Activated T-cell treated with anti-CD3 and anti-CD28 coated beads for 1 hour (primary cell): Measurements from ENCODE around the gene CLSTN2.

Source experiments
- DNase-seq: peaks from one replicate; pipeline ENCODE4 v3.0.0-alpha.2; 2020; ENCODE audit warnings: low read depth

The CLSTN2 gene

GRCh38 chr3:140597364-140597763 lies 662.4 kb downstream of the CLSTN2 start:
- DNase-seq: no peak

DNA sequence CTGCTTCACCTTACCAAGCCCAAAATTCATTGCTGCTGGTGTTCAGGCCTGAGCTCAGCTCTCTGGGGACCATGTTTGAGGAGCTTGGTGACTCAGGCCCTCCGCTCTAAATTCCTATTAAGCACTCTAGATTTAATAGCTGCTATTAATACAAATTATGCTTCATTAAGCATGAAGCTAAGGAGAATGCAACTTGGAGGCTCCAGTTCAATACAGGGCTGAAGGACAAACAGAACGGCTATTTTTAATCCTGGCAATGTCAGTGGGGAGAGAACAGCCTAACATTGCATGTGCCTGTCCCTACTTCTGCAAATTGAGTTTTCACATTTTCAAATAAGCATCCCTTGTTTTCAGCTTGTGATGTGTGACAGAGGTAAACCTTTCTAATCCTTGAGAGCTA lies 662.8 kb downstream of the CLSTN2 start:
- DNase-seq: no peak

DNA sequence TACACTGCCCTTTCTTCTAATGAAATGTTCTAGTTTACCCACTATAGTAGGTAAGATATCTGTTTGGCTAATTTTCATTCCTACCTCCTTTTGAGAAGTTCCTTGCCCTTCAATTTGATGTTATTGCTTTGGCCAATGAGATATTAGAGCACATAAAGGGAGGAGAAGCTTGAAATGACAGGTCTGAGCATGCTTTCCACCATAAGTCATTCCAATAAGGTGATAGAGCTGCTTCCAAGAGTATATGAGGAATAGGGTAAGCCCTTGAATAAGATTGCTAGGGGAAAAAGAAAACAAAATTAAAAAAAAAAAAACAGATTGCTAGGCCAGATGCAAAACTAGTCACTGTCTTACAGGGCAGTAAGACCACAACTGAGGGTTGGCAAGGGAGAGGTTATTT lies 664.0 kb downstream of the CLSTN2 start:
- no peak for DNase-seq

DNA sequence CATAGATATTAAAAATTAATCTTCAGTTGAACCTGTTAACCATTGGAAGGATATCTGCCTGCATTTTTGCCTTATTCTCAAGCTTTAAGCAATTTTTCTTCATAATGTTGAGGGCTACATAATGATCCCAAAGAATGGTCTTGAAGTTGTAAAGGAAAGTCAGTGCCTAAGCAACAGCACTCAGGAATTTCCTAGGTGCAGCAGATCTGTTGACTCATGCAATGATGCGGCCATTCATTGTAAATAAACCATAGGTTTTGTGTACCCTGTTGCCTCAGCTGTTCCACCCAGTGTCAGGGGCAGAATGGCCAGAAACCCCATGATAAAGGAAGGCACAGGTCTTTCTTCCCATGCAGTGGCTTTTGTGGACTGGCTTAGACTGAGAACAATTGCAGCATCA lies 664.5 kb downstream of the CLSTN2 start:
- DNase-seq: no peak

- DNase-seq: no peak
These were observed 666.9 kb downstream of the CLSTN2 start for GRCh38 chr3:140601881-140602280.

- no peak for DNase-seq
These were observed 667.8 kb downstream of the CLSTN2 start for GRCh38 chr3:140602781-140603180.

DNA sequence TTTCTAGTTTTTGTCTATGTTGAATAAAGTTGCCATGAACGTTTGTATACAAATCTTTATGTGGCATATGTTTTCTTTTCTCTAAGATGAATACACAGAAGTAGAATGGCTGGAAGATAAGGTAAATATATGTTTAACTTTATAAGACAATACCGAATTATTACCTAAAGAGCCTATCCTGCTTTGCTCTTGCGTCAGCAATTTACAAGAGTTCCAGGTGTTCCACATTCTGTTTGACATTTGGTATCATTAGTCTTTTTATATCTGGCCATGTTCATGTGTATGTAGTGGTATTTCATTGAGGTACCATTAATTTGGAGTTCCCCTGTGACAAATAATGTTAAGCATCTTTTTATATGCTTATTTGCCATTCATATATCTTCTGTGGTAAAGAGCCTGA lies 668.8 kb downstream of the CLSTN2 start:
- no peak for DNase-seq

DNA sequence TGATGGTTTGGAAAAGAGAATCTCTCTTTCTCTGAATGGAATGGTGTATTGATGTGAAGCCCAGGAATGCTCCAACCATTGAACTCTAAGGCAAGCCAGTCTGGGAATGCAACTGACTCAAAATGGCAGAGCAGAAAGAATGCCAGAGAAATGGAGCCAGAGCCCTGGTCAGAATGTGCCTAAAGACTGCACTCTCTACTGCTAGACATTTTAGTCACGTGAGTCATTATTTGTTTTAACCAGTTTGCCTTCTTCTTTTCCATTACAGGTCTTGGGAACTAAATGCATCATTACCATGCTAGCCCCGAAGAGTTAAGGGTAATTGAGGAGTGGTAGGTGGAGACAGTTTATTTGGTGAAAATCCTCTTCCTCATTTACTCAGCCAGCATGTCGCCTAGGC lies 675.6 kb downstream of the CLSTN2 start:
- no peak for DNase-seq

- no peak for DNase-seq
These were observed 679.0 kb downstream of the CLSTN2 start for GRCh38 chr3:140614001-140614400.

GRCh38 chr3:140617135-140617534 lies 682.1 kb downstream of the CLSTN2 start:
- DNase-seq: no peak

DNA sequence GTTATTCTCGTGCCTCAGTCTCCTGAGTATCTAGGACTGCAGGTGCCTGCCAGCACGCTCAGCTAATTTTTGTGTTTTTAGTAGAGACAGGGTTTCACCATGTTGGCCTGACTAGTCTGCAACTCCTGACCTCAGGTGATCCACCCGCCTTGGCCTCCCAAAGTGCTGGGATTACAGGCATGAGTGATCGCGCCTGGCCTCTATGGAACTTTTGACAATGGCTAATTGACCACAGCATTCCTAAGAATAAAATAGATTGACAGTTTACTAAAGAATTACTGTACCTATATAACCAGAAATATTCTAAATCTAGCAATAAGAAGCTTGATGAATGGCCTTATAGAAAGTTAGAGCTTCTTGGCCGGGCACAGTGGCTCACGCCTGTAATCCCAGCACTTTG lies 691.9 kb downstream of the CLSTN2 start:
- DNase-seq: no peak
